GM23338 (cell line): ENCODE results near the gene C10orf71. TPM values are rescaled to one million over a fixed set of nuclear protein-coding genes. Genes with fewer than 3 reads are reported as not detected.

Experiments used
- ATAC-seq: fragments of 200-7000 bp; cut with Tn5 transposase; 3 replicates; pipeline ENCODE4 v1.9.1; 2020
- DNase-seq: peaks from one replicate; pipeline ENCODE4 v3.0.0-alpha.2; 2015; ENCODE audit warnings: low spot score
- H2AFZ ChIP-seq: fragments of 200-600 bp; sonication (generic); 2 replicates; pipeline ENCODE4 v1.8.0; 2016; ENCODE audit warnings: antibody characterized with exemption, mild to moderate bottlenecking, moderate library complexity
- H3F3A ChIP-seq: fragments of 200-600 bp; sonication (generic); replicated peaks from 2 replicates; pipeline ENCODE4 v1.8.0; 2017; ENCODE audit warnings: antibody characterized with exemption, mixed run types, low read depth
- H3K27ac ChIP-seq: fragments of 200-600 bp; sonication (generic); 2 replicates; pipeline ENCODE4 v1.6.1; 2016; ENCODE audit warnings: low read depth
- H3K27me3 ChIP-seq: fragments of 200-600 bp; sonication (generic); 2 replicates; pipeline ENCODE4 v1.8.0; 2016; ENCODE audit warnings: mild to moderate bottlenecking, mixed run types, moderate library complexity; ENCODE audit not compliant: insufficient read depth
- H3K36me3 ChIP-seq: fragments of 200-600 bp; sonication (generic); 2 replicates; pipeline ENCODE4 v1.8.0; 2016; ENCODE audit warnings: mild to moderate bottlenecking; ENCODE audit not compliant: insufficient read depth
- H3K4me1 ChIP-seq: fragments of 200-600 bp; sonication (generic); 2 replicates; pipeline ENCODE4 v1.8.0; 2016; ENCODE audit warnings: mild to moderate bottlenecking, moderate library complexity; ENCODE audit not compliant: insufficient read depth
- H3K4me2 ChIP-seq: fragments of 200-600 bp; sonication (generic); 2 replicates; pipeline ENCODE4 v1.7.1; 2017; ENCODE audit warnings: mixed run types
- H3K4me3 ChIP-seq: fragments of 200-600 bp; sonication (generic); 2 replicates; pipeline ENCODE4 v1.6.1; 2016; ENCODE audit warnings: mixed run types
- H3K79me2 ChIP-seq: fragments of 200-600 bp; sonication (generic); replicated peaks from 2 replicates; pipeline ENCODE4 v1.8.0; 2017; ENCODE audit warnings: mild to moderate bottlenecking; ENCODE audit not compliant: insufficient read depth
- H3K9me2 ChIP-seq: fragments of 200-600 bp; sonication (generic); 2 replicates; pipeline ENCODE4 v1.8.0; 2017; ENCODE audit not compliant: insufficient read depth
- H4K20me1 ChIP-seq: fragments of 200-600 bp; sonication (generic); replicated peaks from 2 replicates; pipeline ENCODE4 v1.8.0; 2017; ENCODE audit warnings: mild to moderate bottlenecking; ENCODE audit not compliant: insufficient read depth
- H3K27ac Mint-ChIP-seq: 2 replicates; pipeline ENCODE4 v1.8.0; 2020; ENCODE audit warnings: inconsistent platforms, mild to moderate bottlenecking, moderate library complexity, mixed read lengths
- H3K27me3 Mint-ChIP-seq: 3 replicates; pipeline ENCODE4 v1.8.0; 2022; ENCODE audit warnings: low read depth, mild to moderate bottlenecking, moderate library complexity, mixed read lengths, inconsistent platforms; ENCODE audit not compliant: insufficient read depth, poor library complexity
- H3K36me3 Mint-ChIP-seq: 3 replicates; pipeline ENCODE4 v1.8.0; 2021; ENCODE audit warnings: low read depth, mild to moderate bottlenecking, inconsistent platforms, moderate library complexity, mixed read lengths
- H3K4me1 Mint-ChIP-seq: 3 replicates; pipeline ENCODE4 v1.8.0; 2020; ENCODE audit warnings: mild to moderate bottlenecking, inconsistent platforms, mixed read lengths
- H3K4me3 Mint-ChIP-seq: 3 replicates; pipeline ENCODE4 v1.8.0; 2021; ENCODE audit warnings: moderate library complexity, mild to moderate bottlenecking, inconsistent platforms, mixed read lengths
- H3K9me3 Mint-ChIP-seq: 3 replicates; pipeline ENCODE4 v1.8.0; 2020; ENCODE audit warnings: moderate library complexity, mild to moderate bottlenecking, inconsistent platforms, mixed read lengths
- CREB1 ChIP-seq: fragments of 250-450 bp; sonication (Bioruptor Pico); IDR thresholded peaks from 2 replicates; pipeline ENCODE4 v1.5.0; 2020; ENCODE audit warnings: low read depth, mild to moderate bottlenecking, moderate library complexity
- CTCF ChIP-seq, 2 experiments: fragments of 200-600 bp in 1 of 2; sonication (generic) in 1 of 2; conservative IDR thresholded peaks; 2 replicates each; pipeline versions ENCODE4 v1.5.1 to v1.6.1; 2016 to 2017; ENCODE audit warnings: antibody characterized with exemption in 2 of 2, low read depth in 2 of 2, mild to moderate bottlenecking in 2 of 2, moderate library complexity in 1 of 2
- ETS1 ChIP-seq: IDR thresholded peaks from 2 replicates; pipeline ENCODE4 v1.6.1; 2016; ENCODE audit warnings: antibody characterized with exemption
- EZH2 ChIP-seq: fragments of 200-600 bp; sonication (generic); IDR thresholded peaks from one replicate; pipeline ENCODE4 v1.8.0; 2017; ENCODE audit warnings: antibody characterized with exemption, mild to moderate bottlenecking, low read depth; ENCODE audit not compliant: unreplicated experiment
- EZH2phosphoT487 ChIP-seq: fragments of 200-600 bp; sonication (generic); IDR thresholded peaks from one replicate; pipeline ENCODE4 v1.8.1; 2018; ENCODE audit warnings: antibody characterized with exemption; ENCODE audit not compliant: unreplicated experiment
- JUNB ChIP-seq: IDR thresholded peaks from one replicate; pipeline ENCODE4 v1.6.1; 2016; ENCODE audit warnings: antibody characterized with exemption; ENCODE audit not compliant: unreplicated experiment
- NANOG ChIP-seq: IDR thresholded peaks from 2 replicates; pipeline ENCODE4 v1.6.1; 2016; ENCODE audit warnings: antibody characterized with exemption, borderline replicate concordance
- POLR2AphosphoS5 ChIP-seq: IDR thresholded peaks from 2 replicates; pipeline ENCODE4 v1.6.1; 2016; ENCODE audit warnings: antibody characterized with exemption, low read depth
- REST ChIP-seq: IDR thresholded peaks from one replicate; pipeline ENCODE4 v1.6.1; 2018; ENCODE audit warnings: antibody characterized with exemption; ENCODE audit not compliant: unreplicated experiment
- STAT1 ChIP-seq: IDR thresholded peaks from one replicate; pipeline ENCODE4 v1.6.1; 2016; ENCODE audit warnings: antibody characterized with exemption; ENCODE audit not compliant: unreplicated experiment
- ZNF114 ChIP-seq: fragments of 250-450 bp; sonication (Bioruptor Pico); IDR thresholded peaks from 2 replicates; pipeline ENCODE4 v1.5.0; 2020; ENCODE audit warnings: mild to moderate bottlenecking, moderate library complexity
- ZNF331 ChIP-seq: fragments of 250-450 bp; sonication (Bioruptor Pico); IDR thresholded peaks from 2 replicates; pipeline ENCODE4 v1.5.0; 2020; ENCODE audit warnings: low read depth, mild to moderate bottlenecking, moderate library complexity
- ZNF462 ChIP-seq: fragments of 250-450 bp; sonication (Bioruptor Pico); IDR thresholded peaks from 2 replicates; pipeline ENCODE4 v1.5.0; 2020; ENCODE audit warnings: mild to moderate bottlenecking, moderate library complexity
- polyA plus RNA-seq: library from polyadenylated mRNA; unstranded; fragments of >200 nt; fragmentation: Nextera tagmentation; extraction: Ambion mirVana; gene quantifications from 2 replicates; pipeline ENCODE4 v1.2.1, GENCODE V29; 2016
- total RNA-seq: library from RNA; depleted of rRNA; stranded (reverse); fragments of >200 nt; shearing (Covaris generic); gene quantifications from 2 replicates; pipeline ENCODE4 v1.2.3, GENCODE V29; 2014

Gene C10orf71
- total and polyA plus RNA-seq, 2 experiments from 2014 or later: not detected

- peaks cover 8% of the 10 kb centered on the region for H3K27me3 Mint-ChIP-seq
- no peaks in the 10 kb centered on the region for H3K36me3 Mint-ChIP-seq
- no peaks in the 10 kb centered on the region for H3K27me3 ChIP-seq
- TF ChIP-seq REST (no peak), STAT1 (no peak), ZNF331 (CRISPR knock-in tag) (no peak), CTCF (conservative IDR thresholded peaks at IDR 0.05; ENCODE audit: low read depth in 2 of 2) (no peak), ETS1 (no peak), EZH2 (no peak), ZNF462 (CRISPR knock-in tag) (no peak), JUNB (no peak), NANOG (no peak), EZH2phosphoT487 (no peak), POLR2AphosphoS5 (no peak), ZNF114 (CRISPR knock-in tag) (no peak), CREB1 (CRISPR knock-in tag) (no peak)
- H3K4me2 ChIP-seq: no peak overlapping the region
- H3K9me3 Mint-ChIP-seq: no peaks in the 10 kb centered on the region
- no peaks in the 10 kb centered on the region for H3K4me1 ChIP-seq
- H3K9me2 ChIP-seq: no peaks in the 10 kb centered on the region
- ATAC-seq: no peak
- no peaks in the 10 kb centered on the region for H4K20me1 ChIP-seq
- no peak for DNase-seq
- H3F3A ChIP-seq: no peaks in the 10 kb centered on the region
- no peaks in the 10 kb centered on the region for H3K36me3 ChIP-seq
- H2AFZ ChIP-seq: no peak overlapping the region
- H3K4me1 Mint-ChIP-seq: peaks cover 23% of the 10 kb centered on the region
- H3K27ac ChIP-seq: no peak overlapping the region
- H3K79me2 ChIP-seq: no peaks in the 10 kb centered on the region
- no peak overlapping the region for H3K4me3 ChIP-seq
- no peak overlapping the region for H3K4me3 Mint-ChIP-seq
- H3K27ac Mint-ChIP-seq: no peak overlapping the region
Measured at GRCh38 chr10:49294731-49295130, 4.2 kb upstream of the C10orf71 start.
